ENCODE measurements around the gene ESRRA. TPM values are rescaled to one million over a fixed set of nuclear protein-coding genes. Genes with fewer than 3 reads are reported as not detected.

The ESRRA gene
- total RNA-seq, 2 experiments from 2014 or later = 10.9 to 12.0 TPM

DNA sequence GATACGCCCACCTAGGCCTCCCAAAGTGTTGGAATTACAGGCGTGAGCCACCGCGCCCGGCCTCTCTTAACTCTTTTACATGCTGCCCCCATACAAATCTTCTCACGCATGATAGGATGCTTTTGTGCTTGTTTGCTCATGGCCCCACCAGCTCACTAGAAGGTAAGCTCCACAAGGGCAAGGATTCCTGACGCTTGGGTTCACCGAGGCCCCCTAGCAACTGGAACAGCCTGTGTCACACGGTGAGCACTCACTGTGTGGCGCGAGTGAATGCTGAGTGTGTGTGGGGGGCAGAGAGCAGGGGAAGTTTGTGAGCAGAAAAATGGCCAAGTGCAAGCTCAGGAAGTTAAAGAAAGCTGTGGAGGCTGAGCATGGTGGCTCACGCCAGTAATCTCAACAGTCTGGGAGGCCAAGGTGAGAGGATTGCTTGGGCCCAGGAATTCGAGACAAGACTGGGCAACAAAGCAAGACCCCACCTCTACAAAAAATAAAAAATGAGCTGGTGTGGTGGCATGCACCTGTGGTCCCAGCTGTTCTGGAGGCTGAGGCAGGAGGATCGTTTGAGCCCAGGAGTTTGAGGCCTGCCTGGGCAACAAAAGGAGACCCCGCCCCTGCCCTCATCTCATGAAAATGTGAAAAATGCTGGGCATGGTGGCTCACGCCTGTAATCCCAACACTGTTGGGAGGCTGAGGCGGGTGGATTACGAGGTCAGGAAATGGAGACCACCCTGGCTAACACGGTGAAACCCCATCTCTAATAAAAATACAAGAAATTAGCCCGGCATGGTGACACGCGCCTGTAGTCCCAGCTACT, 23.2 kb upstream of the ESRRA start:
- DNase-seq (no peak), ATAC-seq (ENCODE audit: poor library complexity) (no peak)
- H3K27ac ChIP-seq (ENCODE audit: low read depth in 1 of 2, low read length in 2 of 2) = no peak overlapping the region
- ChIA-PET POLR2A (interaction anchor here (1.1 to 5.3 kb wide), 2 partner anchors 12 to 76 kb away, joined by 3 to 125 read pairs; partner anchors contain the start of gene FERMT3), CTCF (interaction anchor here (1.2 to 5.8 kb wide), 3 partner anchors 11 to 461 kb away, joined by 3 to 36 read pairs (median 7); no protein-coding TSS in a partner anchor)
- TF ChIP-seq, protein P1, sequence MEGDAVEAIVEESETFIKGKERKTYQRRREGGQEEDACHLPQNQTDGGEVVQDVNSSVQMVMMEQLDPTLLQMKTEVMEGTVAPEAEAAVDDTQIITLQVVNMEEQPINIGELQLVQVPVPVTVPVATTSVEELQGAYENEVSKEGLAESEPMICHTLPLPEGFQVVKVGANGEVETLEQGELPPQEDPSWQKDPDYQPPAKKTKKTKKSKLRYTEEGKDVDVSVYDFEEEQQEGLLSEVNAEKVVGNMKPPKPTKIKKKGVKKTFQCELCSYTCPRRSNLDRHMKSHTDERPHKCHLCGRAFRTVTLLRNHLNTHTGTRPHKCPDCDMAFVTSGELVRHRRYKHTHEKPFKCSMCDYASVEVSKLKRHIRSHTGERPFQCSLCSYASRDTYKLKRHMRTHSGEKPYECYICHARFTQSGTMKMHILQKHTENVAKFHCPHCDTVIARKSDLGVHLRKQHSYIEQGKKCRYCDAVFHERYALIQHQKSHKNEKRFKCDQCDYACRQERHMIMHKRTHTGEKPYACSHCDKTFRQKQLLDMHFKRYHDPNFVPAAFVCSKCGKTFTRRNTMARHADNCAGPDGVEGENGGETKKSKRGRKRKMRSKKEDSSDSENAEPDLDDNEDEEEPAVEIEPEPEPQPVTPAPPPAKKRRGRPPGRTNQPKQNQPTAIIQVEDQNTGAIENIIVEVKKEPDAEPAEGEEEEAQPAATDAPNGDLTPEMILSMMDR (IDR thresholded peaks at IDR 0.05) = no peak
- no peak overlapping the region for H3K27ac Mint-ChIP-seq
- peaks cover 11% of the 10 kb centered on the region for H3K36me3 Mint-ChIP-seq (ENCODE audit: low read depth)
- no peaks in the 10 kb centered on the region for H3K27me3 Mint-ChIP-seq
- intact Hi-C loops (cut with DNase I, micrococcal nuclease) = no loop called here
- H3K36me3 ChIP-seq (ENCODE audit: insufficient read depth, low read length) = peaks cover 19% of the 10 kb centered on the region
- H3K9me3 Mint-ChIP-seq = no peaks in the 10 kb centered on the region
- peaks cover 34% of the 10 kb centered on the region for H3K4me1 ChIP-seq (ENCODE audit: insufficient read depth, low read length)
- no peaks in the 10 kb centered on the region for H3K27me3 ChIP-seq (ENCODE audit: control insufficient read depth in 1 of 2, insufficient read depth in 2 of 2, low read length in 2 of 2)
- H3K4me3 Mint-ChIP-seq = peak overlapping the region; percentile 45
- peaks cover 21% of the 10 kb centered on the region for H3K4me1 Mint-ChIP-seq (ENCODE audit: low read depth)
- no peaks in the 10 kb centered on the region for H3K9me3 ChIP-seq (ENCODE audit: control insufficient read depth in 1 of 2, insufficient read depth in 1 of 2, low read length in 2 of 2)
- H3K4me3 ChIP-seq (ENCODE audit: low read length) = no peak overlapping the region

DNA sequence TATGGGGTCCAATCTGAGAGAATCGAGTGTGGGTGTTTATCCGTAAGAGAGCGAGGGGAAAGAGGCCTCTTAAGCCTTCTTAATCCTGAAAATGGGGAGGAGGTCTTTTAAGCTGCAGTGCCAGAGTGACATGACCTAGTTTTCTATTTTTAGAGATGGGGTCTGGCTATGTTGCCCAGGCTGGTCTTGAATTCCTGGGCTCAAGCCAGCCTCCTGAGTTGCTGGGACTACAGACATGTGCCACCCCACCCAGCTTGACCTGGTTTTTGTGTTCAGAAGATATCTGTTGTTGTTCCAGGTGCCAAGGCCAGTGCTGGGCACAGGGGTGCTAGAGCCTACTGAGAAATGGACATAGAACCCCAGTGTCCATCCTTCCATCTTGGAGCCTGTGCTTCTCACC, 22.2 kb upstream of the ESRRA start:
- H3K27me3 ChIP-seq (ENCODE audit: control insufficient read depth in 1 of 2, insufficient read depth in 2 of 2, low read length in 2 of 2) = no peaks in the 10 kb centered on the region
- H3K4me1 ChIP-seq (ENCODE audit: insufficient read depth, low read length) = peaks cover 37% of the 10 kb centered on the region
- Mint-ChIP-seq H3K4me3 (peak overlapping the region; percentile 74), H3K27me3 (no peaks in the 10 kb centered on the region), H3K4me1 (ENCODE audit: low read depth) (peaks cover 21% of the 10 kb centered on the region), H3K36me3 (ENCODE audit: low read depth) (peaks cover 11% of the 10 kb centered on the region), H3K27ac (peak overlapping the region; percentile 97), H3K9me3 (no peaks in the 10 kb centered on the region)
- H3K36me3 ChIP-seq (ENCODE audit: insufficient read depth, low read length) = peaks cover 19% of the 10 kb centered on the region
- no peaks in the 10 kb centered on the region for H3K9me3 ChIP-seq (ENCODE audit: control insufficient read depth in 1 of 2, insufficient read depth in 1 of 2, low read length in 2 of 2)
- no peak overlapping the region for H3K27ac ChIP-seq (ENCODE audit: low read depth in 1 of 2, low read length in 2 of 2)
- no peak for ATAC-seq (ENCODE audit: poor library complexity)
- TF ChIP-seq, protein P1 (IDR thresholded peaks at IDR 0.05) = no peak
- ChIA-PET POLR2A (interaction anchor here (1.1 to 5.3 kb wide), 2 partner anchors 13 to 77 kb away, joined by 3 to 125 read pairs; partner anchors contain the start of gene FERMT3), CTCF (interaction anchor here (1.2 to 5.8 kb wide), 4 partner anchors 12 to 460 kb away, joined by 3 to 36 read pairs (median 14); partner anchors contain the start of gene CATSPERZ)
- intact Hi-C loops (cut with DNase I, micrococcal nuclease) = no loop called here
- H3K4me3 ChIP-seq (ENCODE audit: low read length) = no peak overlapping the region
- no peak for DNase-seq

- ChIA-PET CTCF (interaction anchor here (0.9 to 5.8 kb wide), 5 partner anchors 13 to 80 kb away, joined by 3 to 36 read pairs (median 20); partner anchors contain the start of genes CATSPERZ and PRDX5), POLR2A (interaction anchor here (0.7 to 5.3 kb wide), 18 partner anchors 10 to 1619 kb away, joined by 3 to 125 read pairs (median 6); partner anchors contain the start of genes C11orf98, CATSPERZ, CSKMT and ESRRA)
- ATAC-seq (ENCODE audit: poor library complexity) (peak; percentile 77), DNase-seq (peak; percentile 87 to 95 (median 91))
- Mint-ChIP-seq H3K9me3 (no peaks in the 10 kb centered on the region), H3K27me3 (no peaks in the 10 kb centered on the region), H3K4me1 (ENCODE audit: low read depth) (peaks cover 21% of the 10 kb centered on the region), H3K4me3 (peak within 1 kb of the TSS; percentile 93), H3K27ac (peak within 1 kb of the TSS; percentile 97), H3K36me3 (ENCODE audit: low read depth) (peaks cover 5% of the 10 kb centered on the region)
- Histone ChIP-seq H3K4me3 (ENCODE audit: low read length) (peak within 1 kb of the TSS; percentile 97), H3K27me3 (ENCODE audit: control insufficient read depth in 1 of 2, insufficient read depth in 2 of 2, low read length in 2 of 2) (no peaks in the 10 kb centered on the region), H3K9me3 (ENCODE audit: control insufficient read depth in 1 of 2, insufficient read depth in 1 of 2, low read length in 2 of 2) (no peaks in the 10 kb centered on the region), H3K36me3 (ENCODE audit: insufficient read depth, low read length) (peaks cover 13% of the 10 kb centered on the region), H3K4me1 (ENCODE audit: insufficient read depth, low read length) (peaks cover 37% of the 10 kb centered on the region), H3K27ac (ENCODE audit: low read depth in 1 of 2, low read length in 2 of 2) (peak within 1 kb of the TSS; percentile 99 to 100)
- TF ChIP-seq, protein P1 (IDR thresholded peaks at IDR 0.05) = no peak
- intact Hi-C loops (cut with DNase I, micrococcal nuclease) = loop anchor here in 1 of 2 experiments (2.0 kb wide), 1 partner anchor 44 kb away; the partner anchor contains the start of gene FKBP2
Measured at GRCh38 chr11:64284048-64284961, 21.0 kb upstream of the ESRRA start, which contains the start of gene BAD. BAD (minus strand) TSS chr11:64284665; CDS start chr11:64284368, 297 bp downstream.
